ENCODE results near the gene PNLIPRP3.
"Not testable (repeated sequence)": the region's sequence is repeated elsewhere in the genome, so short reads cannot be mapped to it uniquely, and the experiment has no call there.

The PNLIPRP3 gene

DNA sequence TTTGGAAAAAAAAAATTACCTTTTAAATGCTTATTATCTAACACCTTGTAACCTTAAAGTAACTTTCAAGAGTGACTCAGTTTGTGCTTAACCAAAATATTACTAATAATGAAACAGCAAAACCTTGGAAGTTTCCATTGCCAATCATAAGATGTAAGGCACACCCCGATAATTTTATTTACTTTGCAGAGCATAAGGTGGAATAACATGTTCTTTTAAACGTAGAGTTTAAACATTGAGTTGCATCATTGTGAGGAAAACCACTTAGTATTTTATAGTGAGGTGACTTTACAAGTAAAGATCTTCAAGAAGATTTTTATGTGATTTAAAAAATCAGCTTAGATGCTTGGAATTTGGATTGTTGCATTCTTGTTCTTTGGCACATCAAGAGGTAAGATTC lies at the start of gene PNLIPRP3:
PNLIPRP3 (plus strand) TSS at position 177 of the 400 bp plus-strand sequence; CDS start at position 343, 166 bp downstream.
- DNase-seq = no peak

DNA sequence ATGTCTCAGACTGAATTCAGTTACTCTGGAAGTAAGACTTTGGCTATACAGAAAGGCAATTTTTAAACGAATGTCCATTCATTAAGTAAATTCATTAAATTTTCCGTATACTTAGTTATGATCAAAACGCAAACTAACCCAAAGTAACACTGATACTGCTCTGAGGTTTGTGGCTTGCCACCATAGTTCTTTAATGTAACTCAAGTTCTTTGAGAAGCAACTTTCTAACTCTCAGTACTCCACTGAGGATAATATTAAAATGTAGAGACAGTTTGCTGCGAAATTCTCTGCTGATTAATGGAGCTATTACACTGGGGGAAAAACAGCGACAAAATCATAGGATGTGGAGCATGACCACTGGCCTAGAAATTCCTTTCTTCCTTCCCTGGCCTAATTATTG lies 45.4 kb upstream of the PNLIPRP3 start:
- DNase-seq = no peak

DNA sequence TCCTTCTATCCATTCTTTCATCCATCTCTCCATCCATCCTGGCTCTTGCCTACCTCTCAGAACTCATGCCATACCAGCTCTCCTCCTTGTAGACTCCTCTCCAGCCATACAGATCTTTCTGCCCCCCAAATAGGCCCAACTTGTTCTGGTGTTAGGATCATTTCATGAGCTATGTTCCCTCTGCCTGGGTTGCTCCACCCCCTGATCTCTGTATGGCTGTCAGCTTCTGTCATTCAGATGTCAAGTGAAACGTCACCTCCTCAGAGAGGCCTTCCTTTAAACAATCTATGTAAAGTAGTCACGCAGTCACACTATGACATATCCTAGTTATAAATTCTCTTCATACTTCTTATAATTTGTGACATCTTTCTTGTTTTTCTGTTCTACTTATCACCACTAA lies 42.3 kb upstream of the PNLIPRP3 start:
- DNase-seq = no peak

DNA sequence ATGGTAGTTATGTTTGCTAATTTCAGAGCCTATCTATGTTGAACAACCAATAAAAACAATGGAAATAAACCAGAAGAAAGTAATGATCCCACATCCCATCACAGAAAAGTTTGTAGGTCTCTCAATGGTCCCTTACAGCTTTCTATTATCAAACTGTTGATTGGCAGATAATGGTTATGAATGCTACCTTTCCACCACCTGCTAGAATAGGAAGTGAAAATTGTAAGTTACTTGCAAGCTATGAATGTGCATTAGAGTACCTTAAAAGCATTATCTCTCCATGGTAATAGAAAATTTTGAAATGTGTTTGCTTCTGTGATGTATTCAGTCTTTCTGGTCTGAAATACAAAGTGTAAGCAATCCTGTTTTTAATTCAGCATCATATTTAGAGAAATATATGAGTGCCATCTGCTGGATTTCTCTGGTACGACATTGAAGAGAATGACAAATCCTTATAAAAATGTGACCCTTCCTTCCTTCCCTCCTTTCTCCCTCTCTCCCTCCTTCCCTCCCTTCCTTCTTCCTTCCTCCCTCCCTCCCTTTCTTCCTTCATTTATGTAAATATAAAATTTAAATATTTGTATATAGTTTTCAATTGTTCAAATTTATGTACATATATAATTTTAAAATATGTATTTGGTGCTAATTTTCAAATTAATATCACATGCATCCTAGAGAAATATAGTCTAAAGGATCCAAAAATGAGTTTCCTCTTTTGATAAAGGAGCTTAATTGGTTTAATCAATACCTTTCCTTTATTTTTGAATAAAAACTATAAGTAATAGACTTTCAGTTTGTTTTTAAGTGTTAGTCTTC lies 41.4 kb upstream of the PNLIPRP3 start:
- peak; percentile 3 for DNase-seq

DNA sequence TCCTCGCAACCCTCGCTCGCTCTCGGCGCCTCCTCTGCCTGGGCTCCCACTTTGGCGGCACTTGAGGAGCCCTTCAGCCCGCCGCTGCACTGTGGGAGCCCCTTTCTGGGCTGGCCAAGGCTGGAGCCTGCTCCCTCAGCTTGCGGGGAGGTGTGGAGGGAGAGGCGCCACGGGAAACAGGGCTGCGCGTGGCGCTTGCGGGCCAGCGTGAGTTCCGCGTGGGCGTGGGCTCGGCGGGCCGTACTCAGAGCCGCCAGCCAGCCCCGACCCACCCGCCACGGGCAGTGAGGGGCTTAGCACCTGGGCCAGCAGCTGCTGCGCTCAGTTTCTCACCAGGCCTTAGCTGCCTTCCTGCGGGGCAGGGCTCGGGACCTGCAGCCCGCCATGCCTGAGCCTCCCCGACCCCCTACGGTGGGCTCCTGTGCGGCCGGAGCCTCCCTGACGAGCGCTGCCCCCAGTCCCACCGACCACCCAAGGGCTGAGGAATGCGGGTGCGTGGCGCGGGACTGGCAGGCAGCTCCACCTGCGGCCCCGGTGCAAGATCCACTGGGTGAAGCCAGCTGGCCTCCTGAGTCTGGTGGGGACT lies 34.3 kb upstream of the PNLIPRP3 start:
- DNase-seq = not testable (repeated sequence)

DNA sequence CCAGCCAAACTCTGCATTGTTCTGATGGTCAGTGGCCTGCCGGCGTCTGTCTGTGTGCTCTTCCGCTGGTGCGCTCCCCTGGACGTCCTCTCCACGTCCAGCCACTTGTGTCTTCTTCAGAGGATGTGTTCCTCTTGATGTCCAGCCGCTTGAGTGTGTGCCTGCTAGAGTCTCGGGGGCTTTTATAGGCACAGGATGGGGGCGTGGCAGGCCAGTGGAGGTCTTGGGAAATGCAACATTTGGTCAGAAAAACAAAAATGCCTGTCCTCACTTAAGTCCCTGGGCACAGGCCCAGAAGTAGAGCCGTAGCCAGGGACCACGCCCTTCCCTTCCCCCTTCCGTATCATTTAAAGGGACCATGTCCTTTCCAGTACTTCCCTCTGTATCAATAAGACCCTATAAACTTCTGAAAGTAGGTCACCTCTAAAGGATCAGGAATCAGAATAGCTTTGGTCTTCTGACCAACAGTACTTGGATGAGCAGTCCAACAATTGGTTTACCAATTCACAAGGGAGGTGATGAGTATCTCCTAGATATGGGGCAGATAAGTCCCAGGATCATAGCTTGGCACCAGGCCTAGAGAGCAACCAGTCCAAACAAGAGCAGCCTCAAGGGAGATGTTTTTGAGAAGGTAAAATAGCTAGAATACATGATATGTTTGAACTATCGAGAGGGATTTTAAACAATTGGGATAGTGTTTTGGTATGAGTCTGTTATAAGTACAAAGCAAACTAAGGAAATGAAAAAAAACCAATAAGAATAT lies 32.2 kb upstream of the PNLIPRP3 start:
- no peak for DNase-seq

DNA sequence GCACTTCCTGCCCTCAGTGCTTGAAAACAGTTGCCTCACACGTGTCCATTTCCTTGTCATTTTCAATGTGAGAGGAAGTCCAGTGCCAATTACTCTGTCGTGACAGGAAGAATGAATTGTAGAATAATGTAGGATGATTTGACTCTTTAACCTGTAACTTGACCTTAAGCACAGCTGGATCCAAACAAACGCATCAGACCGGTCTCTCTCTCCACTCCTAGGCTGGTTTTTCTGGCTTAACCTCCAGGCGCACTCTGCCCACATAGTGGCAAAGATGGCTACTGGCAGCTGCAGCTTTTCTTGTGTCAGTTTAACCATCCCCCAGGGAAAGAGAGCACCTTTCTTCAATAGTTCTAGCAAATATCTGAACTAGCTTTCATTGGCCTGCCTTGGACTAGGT lies 29.4 kb upstream of the PNLIPRP3 start:
- no peak for DNase-seq

DNA sequence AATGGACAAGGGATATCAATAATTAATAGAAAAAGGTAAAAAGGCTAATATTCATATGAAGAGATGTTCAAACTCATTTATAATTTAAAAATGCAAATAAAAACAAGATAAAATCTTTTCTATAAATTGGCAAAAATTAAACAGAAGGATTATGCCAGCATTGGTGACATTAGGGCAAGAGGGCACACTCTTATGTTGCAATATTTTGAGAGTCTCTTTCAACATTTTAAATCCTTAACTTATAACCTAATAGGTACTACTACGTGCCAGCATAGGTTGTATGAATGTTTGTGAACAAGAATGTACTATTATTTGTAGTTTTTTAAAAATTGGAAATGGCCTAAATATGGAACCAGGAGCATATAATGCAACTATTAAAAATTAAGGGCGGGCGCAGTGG lies 24.8 kb upstream of the PNLIPRP3 start:
- DNase-seq = no peak

DNA sequence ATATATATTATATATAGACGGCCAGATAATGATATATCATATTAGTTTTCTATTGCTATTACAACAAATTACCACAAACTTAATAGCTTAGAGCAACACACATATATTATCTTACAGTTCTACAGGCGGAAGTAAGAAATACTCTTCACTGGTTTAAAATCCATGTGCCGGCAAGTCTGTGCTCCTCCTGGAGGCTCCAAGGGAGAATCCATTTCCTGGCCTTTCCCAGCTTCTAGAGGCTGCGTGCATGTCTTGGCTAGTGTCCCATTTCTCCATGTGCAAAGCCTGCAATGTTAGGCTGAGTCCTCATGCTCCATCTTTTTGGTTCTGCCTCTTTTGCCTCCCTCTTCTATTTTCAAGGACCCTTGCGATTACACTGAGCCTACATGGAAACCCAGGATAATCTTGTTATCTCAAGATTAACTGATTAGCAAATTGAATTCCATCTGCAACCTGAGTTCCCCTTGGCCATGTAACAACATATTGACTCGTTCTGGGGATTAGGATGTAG lies 23.9 kb upstream of the PNLIPRP3 start:
- no peak for DNase-seq

DNA sequence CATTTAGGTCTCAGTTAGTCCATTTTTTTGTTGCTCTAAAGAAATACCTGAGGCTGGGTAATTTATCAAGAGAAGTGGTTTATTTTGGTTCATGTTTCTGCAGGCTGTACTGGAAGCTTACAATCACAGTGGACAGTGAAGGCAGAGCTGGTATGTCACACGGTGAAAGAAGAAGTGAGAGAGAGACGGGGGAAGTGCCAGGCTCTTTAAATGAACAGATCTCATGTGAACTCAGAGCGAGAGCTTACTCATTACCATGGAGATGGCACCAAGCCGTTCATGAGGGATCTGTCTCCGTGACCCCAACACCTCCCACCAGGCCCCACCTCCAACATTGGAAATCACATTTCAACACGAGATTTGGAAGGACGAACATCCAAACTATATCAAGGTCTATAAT lies 18.9 kb upstream of the PNLIPRP3 start:
- DNase-seq = no peak

DNA sequence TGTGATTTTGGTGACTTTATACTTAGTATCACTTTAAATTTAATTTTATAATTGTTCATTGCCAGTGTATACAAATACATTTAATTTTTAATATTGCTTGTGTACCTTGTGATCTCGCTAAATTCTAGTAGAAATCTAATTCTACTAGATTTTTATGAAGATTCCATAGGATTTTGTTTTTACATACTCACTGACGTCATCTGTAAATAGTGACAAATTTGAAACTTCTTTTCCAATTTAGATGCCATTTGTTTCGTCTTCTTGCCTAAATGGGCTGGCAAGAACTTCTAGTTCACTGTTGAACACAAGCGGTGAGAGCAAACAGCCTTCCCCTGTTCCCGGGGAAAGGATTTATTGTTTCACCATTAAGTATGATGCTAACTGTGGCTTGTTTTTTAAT lies 17.3 kb upstream of the PNLIPRP3 start:
- no peak for DNase-seq

DNA sequence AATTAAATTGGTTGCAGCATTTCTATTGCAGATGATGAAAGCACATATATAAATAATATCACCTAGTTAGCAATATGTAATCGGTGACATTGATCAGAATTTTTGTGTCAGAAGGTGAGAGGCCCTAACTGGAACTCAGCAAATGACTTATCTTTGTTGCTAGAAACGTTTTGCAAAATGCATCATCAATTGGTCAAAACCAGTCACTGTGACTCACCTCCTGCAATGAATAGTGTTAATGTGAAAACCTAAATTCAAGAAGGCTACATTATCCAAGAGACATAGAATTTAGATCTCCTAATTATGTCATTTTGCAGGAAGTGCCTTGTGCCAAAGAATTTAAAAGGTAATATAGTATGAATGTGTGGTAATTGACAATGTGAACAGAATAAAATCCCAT lies 9.8 kb upstream of the PNLIPRP3 start:
- DNase-seq = no peak

DNA sequence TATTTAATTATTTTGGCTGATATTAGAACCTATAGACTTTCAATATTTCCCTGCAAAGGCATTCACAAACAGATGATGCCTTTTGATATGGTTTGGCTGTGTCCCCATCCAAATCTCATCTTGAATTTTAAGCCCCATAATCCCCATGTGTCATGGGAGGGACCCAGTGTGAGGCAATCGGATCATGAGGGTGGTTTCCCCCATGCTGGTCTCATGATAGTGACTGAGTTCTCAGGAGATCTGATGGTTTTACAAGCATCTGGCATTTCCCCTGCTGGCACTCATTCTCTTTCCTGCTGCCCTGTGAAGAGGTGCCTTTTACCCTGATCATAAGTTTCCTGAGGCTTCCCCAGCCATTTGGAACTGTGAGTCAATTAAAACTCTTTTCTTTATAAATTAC lies 9.3 kb upstream of the PNLIPRP3 start:
- DNase-seq = no peak

DNA sequence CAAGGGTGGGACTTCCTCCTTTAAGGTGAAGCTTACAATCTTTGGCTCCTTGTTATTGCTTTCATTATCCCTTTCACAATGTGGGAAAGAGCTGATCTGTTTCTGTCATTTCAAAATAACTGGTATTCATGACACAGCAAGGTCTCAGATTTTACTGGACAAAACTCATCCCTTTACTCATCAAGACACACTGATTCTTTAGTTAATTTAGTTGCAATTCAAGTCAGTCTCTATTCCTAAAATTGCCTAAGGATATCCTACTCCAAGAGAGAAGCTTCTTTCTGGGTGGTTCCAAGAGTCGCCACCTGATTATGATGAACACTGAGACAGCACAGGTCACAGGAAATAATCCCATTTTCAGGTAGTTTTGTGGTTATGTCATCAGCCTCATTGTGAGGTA lies 5.8 kb upstream of the PNLIPRP3 start:
- no peak for DNase-seq

DNA sequence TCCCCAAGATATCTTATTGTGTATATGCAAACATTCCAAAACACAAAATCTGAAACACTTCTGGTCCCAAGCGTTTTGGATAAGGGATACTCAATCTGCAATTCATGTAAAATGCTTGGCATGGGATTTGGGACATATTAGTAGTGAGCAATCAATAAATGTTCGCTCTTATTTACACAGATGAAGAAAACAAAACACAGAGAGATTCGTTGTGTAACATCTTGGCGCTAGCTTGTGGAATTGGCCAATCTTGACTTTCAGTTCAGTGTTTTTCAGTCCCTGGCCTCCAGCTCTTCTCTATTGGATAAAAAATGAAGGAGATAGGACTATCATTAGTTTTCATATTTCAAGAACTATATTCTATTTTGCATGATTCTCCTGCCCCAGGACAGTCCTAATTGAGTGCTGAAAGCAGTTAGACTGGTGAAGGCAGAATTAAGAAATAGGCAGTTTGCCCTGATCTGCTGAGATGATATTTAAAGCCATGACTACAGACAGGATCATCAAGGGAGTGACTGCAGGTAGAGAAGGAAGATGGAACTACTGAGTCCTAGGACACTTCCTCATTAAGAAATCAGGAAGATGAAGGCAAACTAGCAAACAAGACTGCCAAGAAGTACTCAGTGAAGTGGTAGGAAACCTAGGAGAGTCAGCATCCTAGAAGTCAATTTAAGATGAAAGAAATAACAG lies 1.8 kb downstream of the PNLIPRP3 start:
- no peak for DNase-seq

DNA sequence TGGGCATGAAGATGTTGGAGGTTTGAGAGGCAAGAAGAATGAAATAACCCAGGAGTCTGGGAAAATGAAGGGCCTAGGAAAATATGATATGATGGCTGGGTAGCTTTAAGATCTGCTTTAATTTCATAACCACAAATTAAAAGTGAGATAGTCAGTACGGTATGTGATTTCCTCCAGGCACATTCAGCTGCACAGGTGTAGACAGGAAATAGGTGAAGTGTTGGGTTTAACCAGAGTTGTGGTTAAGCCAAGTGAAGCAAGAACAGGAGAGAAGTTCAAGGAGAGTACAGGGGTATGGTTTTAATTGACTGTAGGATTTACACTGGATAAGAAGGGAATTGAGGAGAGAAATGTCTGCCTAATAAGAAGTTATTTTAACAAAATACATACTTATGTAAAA lies 2.6 kb downstream of the PNLIPRP3 start:
- no peak for DNase-seq

DNA sequence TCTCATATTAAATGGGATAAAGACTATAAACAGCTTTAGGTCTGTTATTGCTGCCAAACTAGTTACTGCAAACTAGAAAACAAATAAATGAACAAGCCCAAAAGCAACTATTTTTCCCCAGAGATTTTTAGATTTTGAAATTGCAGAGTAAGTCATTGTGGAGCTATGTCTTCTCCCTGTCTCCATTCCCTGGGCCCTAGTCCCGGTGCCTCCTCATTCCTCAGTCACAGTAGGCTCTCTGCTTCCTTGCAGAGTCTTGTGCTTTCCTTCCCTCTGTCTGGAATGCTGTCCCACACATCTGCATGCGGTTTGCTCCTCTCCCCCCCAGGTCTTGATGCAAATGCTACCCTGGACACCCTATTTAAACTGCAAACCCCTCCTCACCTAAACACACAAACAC lies 4.0 kb downstream of the PNLIPRP3 start:
- no peak for DNase-seq

DNA sequence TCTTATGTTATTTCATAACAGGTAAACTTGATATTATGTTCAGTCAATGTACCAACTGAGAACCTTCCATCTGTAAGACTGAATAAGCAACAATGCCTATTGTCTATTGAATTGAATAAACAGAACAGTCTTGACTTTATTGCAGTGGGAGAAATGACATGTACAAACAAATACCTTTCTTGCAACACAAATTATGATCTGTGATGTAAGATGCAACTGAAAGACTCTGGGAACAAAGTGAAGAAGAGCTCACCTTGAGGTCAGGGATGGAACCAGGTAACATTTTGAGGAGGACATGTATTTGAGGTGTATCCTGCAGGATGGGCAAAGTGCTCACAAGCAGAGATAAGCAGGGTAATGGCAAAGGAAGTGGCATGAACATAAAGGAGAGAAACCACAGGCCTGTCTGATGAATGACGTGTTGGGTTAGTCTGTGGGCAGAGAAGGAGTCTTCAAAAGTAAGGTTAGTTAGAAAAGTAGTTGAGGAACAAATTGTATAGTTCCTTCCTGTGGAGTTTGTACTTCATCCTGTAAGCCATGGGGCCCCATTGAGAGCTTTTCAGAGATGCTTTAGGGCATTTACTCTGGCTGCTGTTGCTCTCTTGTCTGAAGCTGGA lies 9.5 kb downstream of the PNLIPRP3 start:
- no peak for DNase-seq

DNA sequence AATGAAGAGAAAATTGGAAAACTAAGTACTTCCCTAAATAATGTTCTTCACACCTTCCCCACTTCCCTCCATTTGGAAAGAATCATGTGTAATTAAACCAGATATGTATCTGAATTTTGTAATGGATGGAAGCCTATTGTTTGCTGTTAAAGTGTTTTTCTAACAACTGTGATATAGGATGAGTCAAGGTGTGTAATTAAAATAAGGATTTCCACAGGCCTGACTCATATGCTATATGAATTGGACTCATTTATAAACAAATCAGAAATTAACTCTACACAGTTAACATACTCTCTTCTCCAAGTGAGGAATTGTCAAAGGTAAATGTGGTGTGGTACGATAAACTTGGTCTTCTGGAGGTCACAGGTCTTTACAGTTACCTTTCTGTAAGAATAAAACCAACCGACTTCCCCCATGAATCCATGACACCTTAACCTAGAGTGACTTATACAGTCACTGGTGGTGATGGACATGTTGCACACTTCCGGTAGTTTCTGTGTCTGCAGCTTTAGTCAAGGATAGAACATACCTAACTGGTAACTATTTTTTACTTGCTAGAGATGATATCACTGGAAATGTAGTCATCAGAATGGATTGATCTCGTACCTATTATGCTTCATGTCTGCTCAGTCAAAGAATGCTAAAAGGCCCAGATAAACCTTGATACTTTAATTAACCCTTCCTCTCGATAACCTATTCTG lies 12.8 kb downstream of the PNLIPRP3 start:
- no peak for DNase-seq

DNA sequence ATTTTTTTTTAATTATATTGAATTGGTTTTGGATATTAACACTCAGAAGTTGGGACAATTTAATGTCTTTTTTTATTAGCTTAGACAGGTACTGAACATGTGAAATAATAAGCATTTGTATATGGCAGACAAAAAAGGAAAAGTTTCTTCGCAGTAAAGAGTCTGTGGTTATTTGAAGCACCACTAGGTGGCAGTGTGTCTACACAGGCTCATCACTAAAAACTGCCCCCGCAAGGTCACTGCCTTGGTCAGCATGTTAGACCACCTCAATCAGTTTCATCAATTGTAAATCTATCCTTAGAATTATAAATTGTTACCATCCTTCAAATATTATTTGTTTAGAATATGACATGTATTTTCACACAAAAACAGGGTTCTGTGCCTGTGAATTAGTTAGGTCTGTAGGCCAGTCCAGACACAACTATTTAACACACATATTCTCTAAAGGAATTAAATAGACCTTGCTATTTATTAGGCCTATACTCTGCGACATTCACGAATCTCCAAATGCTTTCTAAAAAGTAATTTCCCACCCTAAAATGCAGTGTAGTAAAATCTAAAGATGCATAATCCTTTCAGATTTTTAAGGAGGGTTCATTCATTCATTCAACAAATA lies 17.0 kb downstream of the PNLIPRP3 start:
- DNase-seq = peak; percentile 5

DNA sequence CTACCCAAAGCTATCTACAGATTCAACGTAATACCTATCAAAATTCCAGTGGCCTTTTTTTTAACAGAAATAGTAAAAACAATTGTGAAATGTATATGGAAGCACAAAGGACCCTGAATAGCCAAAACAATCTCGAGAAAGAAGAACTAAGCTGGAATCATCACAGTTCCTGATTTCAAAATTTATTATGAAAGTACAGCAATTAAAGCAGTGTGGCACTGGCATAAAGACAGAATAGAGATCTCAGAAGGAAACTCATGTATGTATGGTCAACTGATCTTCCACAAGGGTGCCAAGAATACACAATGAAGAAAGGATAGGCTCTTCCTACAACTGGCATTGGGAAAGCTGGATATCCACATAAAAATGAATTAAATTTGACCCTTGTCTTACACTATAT lies 23.2 kb downstream of the PNLIPRP3 start:
- DNase-seq = no peak

Measured in CD4-positive, alpha-beta T cell treated with Interleukin-21 for 1 hour (primary cell).